OCI-LY7 (cell line): ENCODE data around the gene PIK3CB. TPM values are rescaled to one million over a fixed set of nuclear protein-coding genes. Genes with fewer than 3 reads are reported as not detected.
"Not testable (repeated sequence)": the region's sequence is repeated elsewhere in the genome, so short reads cannot be mapped to it uniquely, and the experiment has no call there.

ENCODE experiments used
- BruUV-seq: library from RNA; stranded (reverse); fragments of 400-500 nt; replicated peaks from 2 replicates; lab custom pipeline; 2021; lab: Mats Ljungman, UMichigan
- CTCF ChIA-PET: fragments of 300-600 bp; sonication (Branson Sonifier 250); formaldehyde crosslinking; loops from one replicate; lab custom pipeline; 2022; ENCODE audit warnings: antibody characterized with exemption; ENCODE audit not compliant: unreplicated experiment; lab: Charles Lee
- POLR2A ChIA-PET: fragments of 300-600 bp; sonication (Branson Sonifier 250); formaldehyde crosslinking; loops from one replicate; lab custom pipeline; 2022; ENCODE audit warnings: antibody characterized with exemption; lab: Charles Lee
- DNase-seq: peaks from one replicate; pipeline ENCODE4 v3.0.0-alpha.2; 2015; ENCODE audit warnings: low spot score
- H2AFZ ChIP-seq: fragments of 200-600 bp; sonication (generic), shearing (Covaris generic); 2 replicates; pipeline ENCODE4 v1.6.1; 2014; ENCODE audit warnings: mild to moderate bottlenecking, antibody characterized with exemption, low read length, moderate library complexity
- H3K27ac ChIP-seq: fragments of 200-600 bp; sonication (generic); 2 replicates; pipeline ENCODE4 v1.5.1; 2014; ENCODE audit warnings: mixed run types, low read depth, mild to moderate bottlenecking, moderate library complexity, low read length, inconsistent platforms; ENCODE audit not compliant: poor library complexity, severe bottlenecking
- H3K36me3 ChIP-seq: fragments of 200-600 bp; sonication (generic); 2 replicates; pipeline ENCODE4 v1.6.1; 2014; ENCODE audit warnings: mild to moderate bottlenecking, antibody characterized with exemption, low read length, moderate library complexity, mixed read lengths; ENCODE audit not compliant: insufficient read depth
- H3K4me1 ChIP-seq: fragments of 200-600 bp; sonication (generic); 2 replicates; pipeline ENCODE4 v1.5.1; 2014; ENCODE audit warnings: mild to moderate bottlenecking, low read length; ENCODE audit not compliant: insufficient read depth, poor library complexity, severe bottlenecking
- H3K4me2 ChIP-seq: fragments of 200-600 bp; sonication (generic); 2 replicates; pipeline ENCODE4 v1.6.1; 2014; ENCODE audit warnings: mild to moderate bottlenecking, low read length
- H3K4me3 ChIP-seq: fragments of 200-600 bp; sonication (generic); 2 replicates; pipeline ENCODE4 v1.5.1; 2014; ENCODE audit warnings: mild to moderate bottlenecking, low read depth, low read length; ENCODE audit not compliant: poor library complexity, severe bottlenecking
- H3K79me2 ChIP-seq: fragments of 200-600 bp; sonication (generic); 2 replicates; pipeline ENCODE4 v1.6.1; 2016; ENCODE audit warnings: low read depth, mild to moderate bottlenecking, low read length, moderate library complexity, mixed read lengths; ENCODE audit not compliant: insufficient read depth
- H3K9me2 ChIP-seq: fragments of 200-600 bp; sonication (generic); 2 replicates; pipeline ENCODE4 v1.6.1; 2016; ENCODE audit warnings: mild to moderate bottlenecking, low read length, mixed read lengths; ENCODE audit not compliant: insufficient read depth
- H3K9me3 ChIP-seq: fragments of 200-600 bp; sonication (generic); 2 replicates; pipeline ENCODE4 v1.6.1; 2014; ENCODE audit warnings: mild to moderate bottlenecking, mixed run types, low read length, mixed read lengths
- H4K20me1 ChIP-seq: fragments of 200-600 bp; sonication (generic); 2 replicates; pipeline ENCODE4 v1.6.1; 2014; ENCODE audit warnings: mild to moderate bottlenecking, antibody characterized with exemption, low read length, moderate library complexity, mixed read lengths; ENCODE audit not compliant: insufficient read depth
- CTCF ChIP-seq: fragments of 200-600 bp; sonication (generic); conservative IDR thresholded peaks from 2 replicates; pipeline ENCODE4 v1.5.1; 2014; ENCODE audit warnings: mild to moderate bottlenecking, antibody characterized with exemption, low read length, moderate library complexity, mixed read lengths
- EZH2phosphoT487 ChIP-seq: fragments of 200-600 bp; sonication (generic); IDR thresholded peaks from 2 replicates; pipeline ENCODE4 v1.6.1; 2018; ENCODE audit warnings: low read depth, borderline replicate concordance, mild to moderate bottlenecking, mixed run types, antibody characterized with exemption, low read length, moderate library complexity, mixed read lengths
- intact Hi-C: fragments of 100-400 bp; cut with micrococcal nuclease; formaldehyde crosslinking; loops from one replicate; pipeline ENCODE4 v1.10.0; 2022; ENCODE audit not compliant: unreplicated experiment
- total RNA-seq, 2 experiments: library from RNA; depleted of rRNA in 1 of 2; stranded (reverse); fragments of >200 nt in 1 of 2; shearing (Covaris generic) in 1 of 2; gene quantifications; 2 replicates each; pipeline ENCODE4 v1.2.3, GENCODE V29; 2014 to 2022

PIK3CB gene
- total RNA-seq, 2 experiments from 2014 or later: 8.2 to 23.6 TPM

- Histone ChIP-seq H3K4me3 (no peak overlapping the region), H3K79me2 (no peaks in the 10 kb centered on the region), H3K27ac (no peak overlapping the region), H2AFZ (no peak overlapping the region), H3K9me2 (no peaks in the 10 kb centered on the region), H3K36me3 (no peaks in the 10 kb centered on the region), H3K4me2 (no peak overlapping the region), H4K20me1 (no peaks in the 10 kb centered on the region), H3K9me3 (no peaks in the 10 kb centered on the region), H3K4me1 (no peaks in the 10 kb centered on the region)
- TF ChIP-seq EZH2phosphoT487 (no peak), CTCF (no peak)
- no peak for DNase-seq
- ChIA-PET CTCF (no interaction called here), POLR2A (no interaction called here)
- intact Hi-C loops: no loop called here
- BruUV-seq: no TSS peak
Observed at GRCh38 chr3:138849222-138849940, 14.7 kb upstream of the PIK3CB start.

- no peak overlapping the region for H3K27ac ChIP-seq
- H3K9me2 ChIP-seq: no peaks in the 10 kb centered on the region
- no peaks in the 10 kb centered on the region for H4K20me1 ChIP-seq
- no peak overlapping the region for H3K4me2 ChIP-seq
- no peak for DNase-seq
- H3K4me3 ChIP-seq: no peak overlapping the region
- H3K36me3 ChIP-seq: no peaks in the 10 kb centered on the region
- no peaks in the 10 kb centered on the region for H3K9me3 ChIP-seq
- CTCF ChIA-PET: no interaction called here
- no peak overlapping the region for H2AFZ ChIP-seq
- TF ChIP-seq EZH2phosphoT487 (no peak), CTCF (no peak)
- BruUV-seq: no TSS peak
- intact Hi-C loops: no loop called here
- H3K4me1 ChIP-seq: no peaks in the 10 kb centered on the region
- no peaks in the 10 kb centered on the region for H3K79me2 ChIP-seq
- POLR2A ChIA-PET: interaction anchor here (0.6 to 0.7 kb wide), 2 partner anchors 13 to 124 kb away, joined by 4 read pairs; no protein-coding TSS in a partner anchor
Observed at GRCh38 chr3:138848696-138849095, 14.0 kb upstream of the PIK3CB start.

- POLR2A ChIA-PET, H4K20me1 ChIP-seq, H2AFZ ChIP-seq, H3K79me2 ChIP-seq, BruUV-seq, intact Hi-C loops, H3K27ac ChIP-seq, H3K36me3 ChIP-seq, H3K9me2 ChIP-seq, H3K9me3 ChIP-seq, H3K4me2 ChIP-seq, CTCF ChIA-PET, H3K4me3 ChIP-seq, H3K4me1 ChIP-seq, DNase-seq: not testable (repeated sequence)
Observed at GRCh38 chr3:138846824-138847223, 12.1 kb upstream of the PIK3CB start.
